NCI-H1694 treated with DMSO at 0.1 percent for 48 hours (cell line): ENCODE results near the gene DYSF.

ENCODE experiments used
- DNase-seq: peaks from one replicate; lab custom pipeline; 2025; lab: John Stamatoyannopoulos, UW

DYSF gene

GRCh38 chr2:71691747-71692441, 238.5 kb downstream of the DYSF start:
- no peak for DNase-seq

- no peak for DNase-seq
Measured at GRCh38 chr2:71692621-71693277, 239.4 kb downstream of the DYSF start.

GRCh38 chr2:71693286-71694270, 240.2 kb downstream of the DYSF start:
- no peak for DNase-seq

- DNase-seq: no peak
Measured at GRCh38 chr2:71694501-71695234, 241.3 kb downstream of the DYSF start.

- DNase-seq: no peak
Measured at GRCh38 chr2:71695235-71696120, 242.1 kb downstream of the DYSF start.

- no peak for DNase-seq
Measured at GRCh38 chr2:71696381-71696780, 243.0 kb downstream of the DYSF start.

- no peak for DNase-seq
Measured at GRCh38 chr2:71697106-71698004, 244.0 kb downstream of the DYSF start.

GRCh38 chr2:71699428-71699827, 246.1 kb downstream of the DYSF start:
- no peak for DNase-seq

- no peak for DNase-seq
Measured at GRCh38 chr2:71700041-71700657, 246.8 kb downstream of the DYSF start.

- DNase-seq: no peak
Measured at GRCh38 chr2:71700658-71701397, 247.5 kb downstream of the DYSF start.

GRCh38 chr2:71702071-71702970, 249.0 kb downstream of the DYSF start:
- DNase-seq: no peak

- no peak for DNase-seq
Measured at GRCh38 chr2:71702971-71703898, 249.9 kb downstream of the DYSF start.

- DNase-seq: no peak
Measured at GRCh38 chr2:71704131-71704561, 250.8 kb downstream of the DYSF start.

- no peak for DNase-seq
Measured at GRCh38 chr2:71704688-71705087, 251.3 kb downstream of the DYSF start.

GRCh38 chr2:71705171-71705960, 252.0 kb downstream of the DYSF start:
- DNase-seq: no peak

- no peak for DNase-seq
Measured at GRCh38 chr2:71706121-71706520, 252.8 kb downstream of the DYSF start.
